Liver (tissue), 3 donors: ENCODE results near the gene KRT1.

Source experiments
- ATF3 ChIP-seq: IDR thresholded peaks from 2 replicates; pipeline ENCODE4 v1.6.1; 2016; ENCODE audit warnings: antibody characterized with exemption
- CTCF ChIP-seq: fragments of 150-350 bp; IDR thresholded peaks from 2 replicates; pipeline ENCODE4 v1.5.1; 2017; ENCODE audit warnings: improper control_type of control experiment, low read depth, low read length; ENCODE audit not compliant: missing input control
- EGR1 ChIP-seq, 2 donors: IDR thresholded peaks; 2 replicates each; pipeline ENCODE4 v1.6.1; 2016 to 2018; ENCODE audit warnings: antibody characterized with exemption in 2 of 2, low read depth in 2 of 2
- GABPA ChIP-seq, 2 donors: IDR thresholded peaks in 1 of 2; conservative IDR thresholded peaks in 1 of 2; 2 replicates each; pipeline ENCODE4 v1.6.1; 2016; ENCODE audit warnings: antibody characterized with exemption in 2 of 2, mild to moderate bottlenecking in 1 of 2, moderate library complexity in 1 of 2
- JUND ChIP-seq, 2 donors: IDR thresholded peaks; 2 replicates each; pipeline ENCODE4 v1.6.1; 2016; ENCODE audit warnings: antibody characterized with exemption in 2 of 2
- RAD21 ChIP-seq, 2 donors: IDR thresholded peaks; 2 replicates each; pipeline ENCODE4 v1.6.1; 2016; ENCODE audit warnings: antibody characterized with exemption in 2 of 2, mild to moderate bottlenecking in 2 of 2
- RXRA ChIP-seq, 2 donors: IDR thresholded peaks; 2 replicates each; pipeline ENCODE4 v1.6.1; 2017 to 2018; ENCODE audit warnings: antibody characterized with exemption in 2 of 2, mild to moderate bottlenecking in 1 of 2
- SP1 ChIP-seq: IDR thresholded peaks from 2 replicates; pipeline ENCODE4 v1.6.1; 2018; ENCODE audit warnings: antibody characterized with exemption, mild to moderate bottlenecking
- TAF1 ChIP-seq: conservative IDR thresholded peaks from 2 replicates; pipeline ENCODE4 v1.6.1; 2016; ENCODE audit warnings: antibody characterized with exemption, mild to moderate bottlenecking
- YY1 ChIP-seq: IDR thresholded peaks from 2 replicates; pipeline ENCODE4 v1.6.1; 2016; ENCODE audit warnings: antibody characterized with exemption, mild to moderate bottlenecking
- ZBTB33 ChIP-seq: IDR thresholded peaks from 2 replicates; pipeline ENCODE4 v1.6.1; 2016; ENCODE audit warnings: antibody characterized with exemption
- TF ChIP-seq, protein P1 (sequence below): IDR thresholded peaks from 2 replicates; pipeline ENCODE4 v1.6.1; 2016; ENCODE audit warnings: antibody characterized with exemption, mild to moderate bottlenecking
- donor health status: healthy.
- donor health status: healthy.

DNA sequence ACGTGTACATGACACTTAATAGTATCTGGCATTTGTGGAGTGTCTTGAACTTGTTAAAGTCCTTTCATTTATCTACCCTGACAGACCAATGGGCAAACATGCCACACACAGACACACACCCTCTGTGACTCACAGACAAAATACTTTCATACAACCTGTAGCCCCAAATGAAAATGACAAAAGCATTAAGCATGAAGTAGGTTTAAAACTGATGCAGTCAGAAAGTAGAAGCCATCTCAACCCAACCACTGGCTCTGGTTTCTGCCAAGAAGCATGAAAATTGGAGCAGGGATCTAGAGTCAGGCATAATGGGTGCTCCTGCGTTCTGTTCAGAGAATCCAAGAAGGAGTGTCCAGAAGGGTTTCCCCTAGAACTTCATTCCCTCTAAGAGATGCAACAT is 46.2 kb upstream of the KRT1 start:
- no peak for TF ChIP-seq CTCF
- TF ChIP-seq, protein P1, sequence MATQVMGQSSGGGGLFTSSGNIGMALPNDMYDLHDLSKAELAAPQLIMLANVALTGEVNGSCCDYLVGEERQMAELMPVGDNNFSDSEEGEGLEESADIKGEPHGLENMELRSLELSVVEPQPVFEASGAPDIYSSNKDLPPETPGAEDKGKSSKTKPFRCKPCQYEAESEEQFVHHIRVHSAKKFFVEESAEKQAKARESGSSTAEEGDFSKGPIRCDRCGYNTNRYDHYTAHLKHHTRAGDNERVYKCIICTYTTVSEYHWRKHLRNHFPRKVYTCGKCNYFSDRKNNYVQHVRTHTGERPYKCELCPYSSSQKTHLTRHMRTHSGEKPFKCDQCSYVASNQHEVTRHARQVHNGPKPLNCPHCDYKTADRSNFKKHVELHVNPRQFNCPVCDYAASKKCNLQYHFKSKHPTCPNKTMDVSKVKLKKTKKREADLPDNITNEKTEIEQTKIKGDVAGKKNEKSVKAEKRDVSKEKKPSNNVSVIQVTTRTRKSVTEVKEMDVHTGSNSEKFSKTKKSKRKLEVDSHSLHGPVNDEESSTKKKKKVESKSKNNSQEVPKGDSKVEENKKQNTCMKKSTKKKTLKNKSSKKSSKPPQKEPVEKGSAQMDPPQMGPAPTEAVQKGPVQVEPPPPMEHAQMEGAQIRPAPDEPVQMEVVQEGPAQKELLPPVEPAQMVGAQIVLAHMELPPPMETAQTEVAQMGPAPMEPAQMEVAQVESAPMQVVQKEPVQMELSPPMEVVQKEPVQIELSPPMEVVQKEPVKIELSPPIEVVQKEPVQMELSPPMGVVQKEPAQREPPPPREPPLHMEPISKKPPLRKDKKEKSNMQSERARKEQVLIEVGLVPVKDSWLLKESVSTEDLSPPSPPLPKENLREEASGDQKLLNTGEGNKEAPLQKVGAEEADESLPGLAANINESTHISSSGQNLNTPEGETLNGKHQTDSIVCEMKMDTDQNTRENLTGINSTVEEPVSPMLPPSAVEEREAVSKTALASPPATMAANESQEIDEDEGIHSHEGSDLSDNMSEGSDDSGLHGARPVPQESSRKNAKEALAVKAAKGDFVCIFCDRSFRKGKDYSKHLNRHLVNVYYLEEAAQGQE: no peak
- no peak for TF ChIP-seq JUND (IDR thresholded peaks at IDR 0.05)
- no peak for TF ChIP-seq RXRA (IDR thresholded peaks at IDR 0.05)
- TF ChIP-seq RAD21 (IDR thresholded peaks at IDR 0.05): no peak
- no peak for TF ChIP-seq EGR1 (IDR thresholded peaks at IDR 0.05; ENCODE audit: low read depth in 2 of 2)
- no peak for TF ChIP-seq GABPA (IDR thresholded peaks at IDR 0.05 in 1 of 2, conservative IDR thresholded peaks at IDR 0.05 in 1 of 2)
- no peak for TF ChIP-seq ZBTB33
- no peak for TF ChIP-seq SP1
- no peak for TF ChIP-seq ATF3
- TF ChIP-seq YY1: no peak
- no peak for TF ChIP-seq TAF1
